ENCODE results near the gene ZSWIM1.
"Not testable (repeated sequence)": the region's sequence is repeated elsewhere in the genome, so short reads cannot be mapped to it uniquely, and the experiment has no call there.

The ZSWIM1 gene

DNA sequence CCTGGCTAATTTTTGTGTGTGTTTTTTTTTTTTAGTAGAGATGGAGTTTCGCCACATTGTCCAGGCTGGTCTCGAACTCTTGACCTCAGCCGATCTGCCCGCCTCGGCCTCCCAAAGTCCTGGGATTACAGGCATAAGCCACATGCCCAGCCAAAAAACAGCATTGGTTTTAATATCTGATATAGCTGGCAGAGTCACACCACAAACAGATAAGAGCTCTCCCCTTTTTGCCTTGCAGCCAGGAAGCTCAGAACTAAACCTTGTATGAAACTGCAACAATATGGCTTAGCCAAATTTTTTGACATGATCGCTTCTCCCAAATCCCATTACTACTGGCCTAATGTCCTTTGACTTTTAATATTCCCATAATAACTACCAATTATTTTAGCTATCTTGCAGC lies 28.7 kb upstream of the ZSWIM1 start:
- intact Hi-C loops (cut with DNase I): no loop called here
- no peak for DNase-seq

DNA sequence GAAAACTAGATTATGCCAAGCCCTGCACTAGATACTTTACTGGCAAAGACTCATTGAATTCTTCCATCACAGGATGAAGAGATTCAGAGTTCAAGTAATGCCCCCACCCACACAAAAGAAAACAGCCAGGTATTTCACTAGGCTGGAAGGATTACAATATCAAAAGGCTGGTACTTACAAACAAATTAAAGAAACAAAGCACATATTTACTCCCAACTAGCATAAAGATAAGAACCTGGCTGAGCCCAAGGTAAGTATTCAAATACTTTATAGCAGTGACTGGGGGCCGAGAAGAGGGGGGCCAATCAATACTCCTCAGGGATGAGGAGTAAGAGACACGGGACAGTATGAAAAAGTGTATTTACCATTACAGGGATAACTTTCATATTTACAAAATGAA lies 27.5 kb upstream of the ZSWIM1 start:
- DNase-seq: no peak
- intact Hi-C loops (cut with DNase I): no loop called here

DNA sequence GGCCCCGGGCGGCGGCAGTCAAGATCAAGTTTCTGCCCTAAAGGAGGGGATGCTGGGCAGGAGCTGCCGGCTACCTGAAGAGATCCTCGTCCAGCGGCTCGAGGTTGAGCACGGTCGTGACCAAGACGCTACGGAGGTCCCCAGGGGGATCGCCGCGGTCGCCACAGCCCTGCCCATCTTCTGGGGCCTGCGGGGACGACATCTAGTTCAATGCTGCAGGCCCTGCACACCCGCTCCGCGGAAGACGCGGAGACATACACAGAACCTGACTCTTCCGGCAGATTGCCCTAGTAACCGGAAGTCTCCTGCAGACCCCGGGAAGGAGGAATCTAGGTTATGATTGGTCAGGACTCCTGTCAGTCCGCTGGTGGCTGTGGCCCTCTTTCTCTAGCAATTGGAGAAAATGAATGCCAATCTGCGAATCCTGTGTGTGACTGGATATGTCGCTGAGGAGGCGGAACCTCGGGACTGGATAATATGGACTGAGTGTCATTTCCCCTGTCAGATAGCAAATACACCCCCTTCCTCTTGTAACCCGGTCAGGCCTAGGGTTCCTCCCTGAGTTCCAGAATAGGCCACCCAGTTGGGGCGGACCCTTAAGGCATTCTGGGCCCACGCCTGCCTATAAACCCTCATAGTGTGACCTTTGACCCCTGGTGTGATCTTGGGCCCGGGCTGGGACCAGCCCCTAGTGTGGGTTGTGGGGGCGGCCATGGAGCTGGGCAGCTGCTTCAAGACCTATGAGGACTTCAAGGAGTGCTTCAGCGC lies 23.7 kb upstream of the ZSWIM1 start, which contains the start of the genes ACOT8 and ZSWIM3:
Gene ACOT8 (minus strand): TSS at position 279 of the 768 bp plus-strand sequence. CDS start 77 bp downstream, at position 202.
Gene ZSWIM3 (plus strand): TSS at position 501 of the 768 bp plus-strand sequence. CDS start 212 bp downstream, at position 713.
- intact Hi-C loops (cut with DNase I): loop anchor here (1.0 kb wide), 1 partner anchor 24 kb away; the partner anchor contains the start of gene ZSWIM1
- DNase-seq: peak; percentile 84 to 99 (median 94)

DNA sequence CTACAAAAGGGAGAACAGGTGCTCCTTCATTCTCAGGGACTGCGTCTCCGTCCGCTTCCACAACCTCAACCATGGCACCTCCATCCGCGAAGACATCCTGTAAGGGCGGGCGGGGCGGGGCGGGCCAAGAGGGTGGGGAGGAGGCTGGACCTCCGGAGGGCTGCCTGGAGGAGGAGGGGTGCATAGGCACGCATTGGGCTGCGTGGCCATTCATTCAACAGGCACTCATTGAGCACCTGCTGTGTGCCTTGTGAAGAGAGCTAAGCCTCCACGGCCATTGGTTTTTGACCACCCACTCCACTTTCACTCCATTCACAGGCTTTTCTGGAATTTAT lies 23.2 kb upstream of the ZSWIM1 start:
- DNase-seq: no peak
- intact Hi-C loops (cut with DNase I): loop anchor here (1.0 kb wide), 1 partner anchor 23 kb away; the partner anchor contains the start of gene ZSWIM1

DNA sequence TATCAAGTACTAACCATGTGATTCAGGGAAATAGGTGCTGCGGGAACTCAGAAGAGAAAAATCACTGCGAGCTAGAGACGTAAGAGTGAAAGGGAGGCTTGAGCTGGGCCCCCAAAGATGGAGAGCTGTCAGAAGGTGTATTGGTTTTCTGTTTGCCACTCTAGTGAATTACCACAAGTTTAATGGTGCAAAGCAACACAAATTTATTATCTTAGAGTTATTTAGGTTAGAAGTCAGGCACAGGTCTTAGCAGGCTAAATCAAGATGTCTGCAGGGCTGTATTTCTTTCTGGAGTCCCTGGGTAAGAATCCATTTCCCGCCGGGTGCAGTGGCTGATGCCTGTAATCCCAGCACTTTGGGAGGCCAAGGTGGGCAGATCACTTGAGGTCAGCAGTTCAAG lies 21.1 kb upstream of the ZSWIM1 start:
- intact Hi-C loops (cut with DNase I): no loop called here
- no peak for DNase-seq

DNA sequence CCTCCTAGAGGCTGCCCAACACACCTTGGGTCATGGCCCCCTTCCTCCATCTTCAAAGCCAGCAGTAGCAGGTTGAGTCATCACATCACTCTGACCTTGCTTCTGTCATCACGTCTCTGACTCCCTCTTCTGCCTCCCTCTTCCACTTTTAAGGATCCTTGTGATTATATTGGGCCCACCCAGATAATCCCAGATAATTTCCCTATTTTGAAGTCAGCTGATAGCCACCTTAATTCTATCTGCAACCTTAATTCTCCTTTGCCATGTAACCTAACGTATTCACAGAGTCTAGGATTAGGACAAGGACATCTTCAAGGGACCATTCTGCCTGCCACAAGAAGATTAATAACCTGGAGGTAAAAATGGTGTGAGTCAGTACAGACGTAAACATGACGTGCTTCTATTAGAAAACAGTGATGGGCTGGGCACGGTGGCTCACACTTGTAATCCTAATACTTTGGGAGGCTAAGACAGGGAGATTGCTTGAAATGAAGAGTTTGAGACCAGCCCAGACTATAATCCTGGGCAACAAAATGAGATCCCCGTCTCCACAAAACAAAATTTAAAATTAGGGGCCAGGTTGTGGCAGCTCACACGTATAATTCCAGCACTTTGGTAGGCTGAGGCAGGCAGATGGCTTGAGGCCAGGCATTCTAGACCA lies 20.3 kb upstream of the ZSWIM1 start:
- DNase-seq: no peak
- intact Hi-C loops (cut with DNase I): no loop called here

DNA sequence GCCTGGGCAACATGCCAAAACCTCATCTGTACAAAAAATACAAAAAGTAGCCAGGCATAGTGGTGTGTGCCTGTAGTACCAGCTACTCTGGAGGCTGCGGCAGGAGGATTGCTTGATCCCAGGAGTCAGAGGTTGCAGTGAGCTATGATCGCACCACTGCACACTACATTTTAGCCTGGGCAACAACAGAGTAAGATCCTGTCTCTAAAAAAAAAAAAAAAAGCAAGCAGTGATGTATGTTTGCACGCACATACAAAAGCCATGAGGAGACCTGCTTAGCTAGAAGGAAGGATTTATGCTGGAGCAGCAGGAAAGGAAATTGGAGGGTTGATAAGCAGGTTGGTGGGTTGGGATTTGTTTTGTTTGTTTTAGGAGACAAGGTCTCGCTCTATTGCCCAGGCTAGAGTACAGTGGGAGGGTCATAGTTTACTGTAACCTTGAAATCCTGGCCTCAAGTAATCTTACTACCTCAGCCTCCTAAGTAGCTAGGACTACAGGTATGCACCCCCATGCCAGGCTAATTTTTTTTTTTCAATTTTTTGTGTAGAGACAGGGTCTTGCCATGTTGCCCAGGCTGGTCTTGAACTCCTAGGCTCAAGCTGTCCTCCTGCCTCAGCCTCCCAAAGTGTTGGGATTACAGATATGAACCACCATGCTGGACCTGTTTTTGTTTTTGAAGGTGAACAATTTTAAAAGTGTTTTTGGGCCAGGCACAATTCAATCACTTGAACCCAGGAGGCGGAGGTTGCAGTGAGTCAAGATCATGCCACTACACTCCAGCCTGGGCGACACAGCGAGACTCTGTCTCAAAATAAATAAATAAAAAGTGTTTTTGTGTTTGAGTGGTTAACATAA lies 19.6 kb upstream of the ZSWIM1 start:
- intact Hi-C loops (cut with DNase I): no loop called here
- DNase-seq: peak in 1 of 10 donors; percentile 69

DNA sequence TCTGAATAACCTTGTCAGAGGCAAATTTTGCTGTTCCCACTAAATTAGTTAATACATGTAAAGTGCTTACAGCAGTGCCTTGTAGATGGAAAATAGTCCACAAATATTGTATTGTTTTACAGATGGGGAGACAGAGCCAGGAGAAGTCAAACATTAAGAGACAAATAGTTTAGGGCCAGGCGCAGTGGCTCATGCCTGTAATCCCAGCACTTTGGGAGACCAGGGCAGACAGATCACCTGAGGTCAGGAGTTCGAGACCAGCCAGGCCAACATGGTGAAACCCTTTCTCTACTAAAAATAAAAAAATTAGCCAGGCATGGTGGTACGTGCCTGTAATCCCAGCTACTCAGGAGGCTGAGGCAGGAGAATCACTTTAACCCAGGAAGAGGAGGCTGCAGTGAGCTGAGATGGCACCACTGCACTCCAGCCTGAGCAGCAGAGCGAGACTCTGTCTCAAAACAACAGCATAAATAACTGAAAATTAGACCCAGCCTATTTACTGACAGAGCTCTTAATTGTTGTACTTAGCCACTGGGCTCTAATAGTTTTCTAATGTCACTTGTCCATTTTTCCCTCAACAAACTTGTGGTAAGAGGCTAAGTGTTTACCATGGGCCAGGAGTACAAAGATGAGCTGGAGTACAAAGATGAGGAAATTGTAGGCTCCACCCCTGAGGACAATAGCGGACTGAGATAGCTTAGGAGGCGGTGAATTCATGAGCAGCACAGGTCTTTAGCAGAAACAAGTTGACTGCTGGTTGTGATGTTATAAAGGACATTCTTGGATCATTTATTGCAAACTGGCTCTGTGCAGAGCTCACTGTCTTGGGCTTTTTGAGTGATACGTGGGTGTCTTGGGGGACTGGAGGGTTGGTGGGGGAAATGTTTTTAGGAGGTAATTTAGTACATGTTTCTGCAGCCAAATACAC lies 17.2 kb upstream of the ZSWIM1 start:
- no peak for DNase-seq
- intact Hi-C loops (cut with DNase I): no loop called here

DNA sequence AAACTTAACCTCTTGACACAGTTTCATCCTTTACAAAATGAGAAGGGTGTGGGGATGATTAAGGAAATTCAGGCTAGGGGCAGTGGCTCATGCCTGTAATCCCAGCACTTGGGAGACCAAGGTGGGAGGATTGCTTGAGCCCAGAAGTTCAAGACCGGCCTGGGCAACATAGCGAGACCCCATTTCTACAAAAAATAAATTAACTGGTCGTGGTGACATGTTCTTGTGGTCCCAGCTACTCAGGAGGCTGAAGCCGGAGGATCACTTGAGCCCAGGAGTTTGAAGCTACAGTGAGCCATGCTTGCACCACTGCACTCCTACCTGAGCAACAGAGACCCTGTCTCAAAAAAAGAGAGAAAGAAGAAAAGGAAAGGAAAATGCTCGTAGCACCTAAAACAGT lies 14.6 kb upstream of the ZSWIM1 start:
- intact Hi-C loops (cut with DNase I): no loop called here
- DNase-seq: no peak

DNA sequence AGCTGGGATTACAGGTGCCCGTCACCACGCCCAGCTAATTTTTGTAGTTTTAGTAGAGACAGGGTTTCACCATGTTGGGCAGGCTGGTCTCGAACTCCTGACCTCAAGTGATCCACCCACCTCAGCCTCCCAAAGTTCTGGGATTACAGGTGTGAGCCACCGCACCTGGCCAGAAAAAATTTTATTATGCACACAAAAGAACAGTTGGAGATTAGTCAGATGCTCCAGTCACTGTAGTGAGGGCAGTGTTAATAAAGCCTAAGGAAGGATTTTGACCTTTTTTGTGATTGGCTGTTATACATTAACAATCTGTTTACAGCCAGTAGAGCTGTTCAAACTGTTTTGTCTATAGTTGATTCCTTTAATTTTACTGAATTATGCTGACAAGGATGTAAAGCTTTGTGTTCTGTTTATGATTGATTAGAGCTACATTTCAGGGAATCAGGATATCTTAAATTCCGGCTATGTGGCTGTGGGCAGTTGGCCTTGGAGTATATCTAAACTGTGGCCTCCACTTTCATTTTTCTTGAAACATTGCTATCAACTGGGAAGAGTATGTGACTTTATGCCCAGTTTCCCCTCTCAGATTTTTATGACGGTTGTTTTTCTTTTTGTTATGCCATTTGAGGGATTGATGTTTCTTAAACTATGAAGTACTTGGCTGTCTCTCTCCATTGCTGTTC lies 13.8 kb upstream of the ZSWIM1 start:
- intact Hi-C loops (cut with DNase I): no loop called here
- DNase-seq: no peak

DNA sequence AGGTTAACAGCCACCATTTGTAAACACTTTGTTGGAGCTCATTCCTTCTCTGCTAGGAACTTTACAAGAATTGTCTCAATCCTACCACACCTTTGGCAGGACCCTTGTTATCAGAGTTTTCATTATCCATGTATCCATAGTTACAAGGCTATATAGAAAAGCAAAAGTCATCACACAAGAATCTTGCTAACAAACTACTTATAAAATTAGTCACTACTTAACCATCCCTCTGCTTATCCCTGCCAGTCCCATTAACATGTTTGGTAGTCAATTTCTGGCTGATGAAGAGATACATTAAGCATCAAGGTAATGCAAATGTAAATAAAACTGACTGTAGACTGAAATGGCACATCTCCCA lies 13.2 kb upstream of the ZSWIM1 start:
- DNase-seq: no peak
- intact Hi-C loops (cut with DNase I): no loop called here

DNA sequence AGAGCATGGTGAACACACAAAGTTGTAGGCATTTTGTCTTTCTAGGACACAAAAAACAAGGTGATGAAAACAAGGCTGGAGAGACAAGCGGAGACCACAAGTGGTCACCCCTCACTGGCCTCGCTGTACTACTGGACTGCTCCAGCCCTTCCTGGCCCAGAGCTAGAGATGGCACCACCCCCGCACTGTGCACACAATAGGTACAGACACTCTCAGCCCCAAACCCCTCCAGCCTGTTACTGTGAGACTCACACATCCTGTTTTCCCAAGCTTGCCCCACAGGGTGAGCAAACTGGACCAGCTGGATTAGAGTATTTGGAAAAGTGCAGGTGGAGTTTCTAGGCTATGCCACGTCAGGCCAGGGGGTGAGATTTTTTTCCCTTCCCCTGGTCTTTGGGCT lies 8.4 kb upstream of the ZSWIM1 start:
- intact Hi-C loops (cut with DNase I): no loop called here
- DNase-seq: no peak

DNA sequence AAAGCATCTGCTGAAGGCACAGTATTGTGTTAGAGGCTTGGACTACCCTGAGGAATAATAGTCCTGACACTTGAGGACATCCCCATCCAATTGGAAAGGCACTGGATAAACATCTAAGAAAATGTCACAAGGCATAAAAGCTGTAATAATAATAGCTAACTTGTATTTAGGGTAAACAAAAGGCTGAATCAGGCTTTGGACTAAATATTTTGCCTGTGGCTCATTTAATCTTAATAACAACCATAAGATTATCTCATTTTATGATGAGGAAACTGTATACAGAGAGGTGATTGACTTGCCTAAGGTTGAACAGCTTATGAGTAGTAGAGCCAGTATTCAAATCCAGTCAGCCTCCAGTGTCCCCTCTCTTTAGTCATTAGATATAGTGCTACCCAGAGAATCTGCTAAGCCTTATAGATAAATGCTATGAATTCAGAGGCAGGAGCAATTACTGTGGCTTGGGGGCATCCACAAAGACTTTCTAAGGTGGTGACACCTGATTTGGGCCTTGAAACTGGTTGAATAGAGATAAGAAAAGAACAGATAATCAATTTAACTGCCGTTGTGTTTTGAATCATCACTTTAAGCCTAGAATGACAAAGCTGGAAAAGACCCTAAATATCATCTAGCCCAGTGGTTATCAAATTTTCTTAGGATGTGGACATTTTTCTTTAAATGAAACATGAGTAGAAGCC lies 7.5 kb upstream of the ZSWIM1 start:
- intact Hi-C loops (cut with DNase I): no loop called here
- DNase-seq: no peak

DNA sequence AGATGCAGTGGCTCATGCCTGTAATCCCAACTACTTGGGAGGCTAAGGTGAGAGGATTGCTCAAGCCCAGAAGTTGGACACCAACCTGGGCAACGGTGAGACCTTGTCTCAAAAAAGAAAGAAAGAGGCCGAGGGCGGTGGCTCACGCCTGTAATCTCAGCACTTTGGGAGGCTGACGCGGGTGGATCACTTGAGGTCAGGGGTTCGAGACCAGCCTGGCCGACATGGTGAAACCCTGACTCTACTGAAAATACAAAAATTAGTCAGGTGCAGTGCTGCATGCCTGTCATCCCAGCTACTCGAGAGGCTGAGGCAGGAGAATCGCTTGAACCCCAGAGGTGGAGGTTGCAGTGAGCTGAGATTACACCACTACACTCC lies 6.9 kb upstream of the ZSWIM1 start:
- DNase-seq; intact Hi-C loops (cut with DNase I): not testable (repeated sequence)

DNA sequence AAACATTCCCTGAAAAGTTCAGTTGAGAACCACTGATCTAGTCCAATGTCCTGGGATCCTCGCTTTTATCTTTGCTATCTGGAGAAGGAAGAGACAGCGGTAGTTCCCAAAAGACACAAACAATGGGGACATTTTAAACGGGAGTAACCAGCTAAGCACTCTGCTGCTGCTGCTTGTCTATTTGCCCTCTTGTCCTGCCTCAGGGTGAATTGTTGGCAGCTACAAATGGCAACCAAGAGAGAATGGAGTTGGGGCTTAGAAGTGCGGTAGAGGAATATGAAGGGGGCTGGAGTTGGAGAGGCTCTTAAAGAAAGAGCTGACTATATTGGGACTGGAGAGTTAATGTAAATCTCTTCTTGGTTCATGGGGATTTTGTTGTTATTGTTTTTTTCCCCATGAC lies 6.5 kb upstream of the ZSWIM1 start:
- intact Hi-C loops (cut with DNase I): no loop called here
- DNase-seq: no peak

DNA sequence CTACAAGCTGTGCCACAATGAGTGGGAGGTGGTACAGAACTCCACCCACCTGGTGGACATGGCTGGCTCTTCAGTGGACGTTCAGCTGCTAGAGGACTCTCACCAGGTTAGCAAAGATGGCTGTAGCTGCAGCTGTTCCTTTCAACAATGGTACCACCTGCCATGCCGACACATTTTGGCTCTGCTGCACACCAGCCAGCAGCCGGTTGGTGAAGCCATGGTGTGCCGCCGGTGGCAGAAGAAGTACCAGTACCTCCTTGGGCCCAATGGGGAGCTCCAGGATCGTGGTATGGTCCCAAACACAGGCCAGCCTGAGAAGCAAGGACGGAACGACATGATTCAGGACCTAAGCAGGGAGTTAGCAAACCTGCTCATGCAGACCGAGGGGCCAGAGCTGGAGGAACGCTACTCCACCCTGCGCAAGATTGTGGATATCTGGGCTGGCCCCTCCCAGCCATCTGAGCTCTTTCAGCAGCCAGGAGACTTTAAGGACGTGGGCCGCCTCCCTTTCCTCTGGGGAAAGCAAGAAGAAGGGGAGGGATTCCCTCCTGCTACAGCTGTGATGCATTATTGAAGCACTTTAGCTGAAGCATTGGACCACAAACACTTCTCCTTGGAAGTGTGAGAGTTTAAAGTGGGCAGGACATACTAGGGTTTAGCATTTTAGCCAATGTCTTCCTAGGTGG lies 2.8 kb upstream of the ZSWIM1 start:
- peak in 3 of 10 donors; percentile 11 to 88 (median 53) for DNase-seq
- intact Hi-C loops (cut with DNase I): no loop called here

DNA sequence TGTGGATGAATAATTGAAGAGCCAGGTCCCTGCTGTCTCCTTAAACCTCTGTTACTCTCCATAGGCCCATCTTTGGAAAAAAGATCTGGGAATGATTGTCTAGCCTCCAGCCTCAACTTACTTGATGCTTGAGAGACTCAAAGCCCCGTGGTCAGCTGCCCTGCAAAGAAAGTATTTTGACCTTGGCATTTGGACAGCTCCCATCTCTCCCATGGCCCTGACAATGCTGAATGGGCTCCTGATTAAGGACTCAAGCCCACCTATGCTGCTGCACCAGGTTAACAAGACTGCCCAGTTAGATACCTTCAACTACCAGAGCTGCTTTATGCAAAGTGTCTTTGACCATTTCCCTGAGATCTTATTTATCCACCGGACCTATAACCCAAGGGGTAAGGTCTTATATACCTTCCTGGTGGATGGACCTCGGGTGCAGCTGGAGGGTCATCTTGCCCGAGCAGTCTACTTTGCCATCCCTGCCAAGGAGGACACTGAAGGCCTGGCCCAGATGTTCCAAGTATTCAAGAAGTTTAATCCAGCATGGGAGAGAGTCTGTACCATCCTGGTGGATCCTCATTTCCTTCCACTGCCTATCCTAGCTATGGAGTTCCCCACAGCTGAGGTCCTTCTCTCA lies 1.6 kb downstream of the ZSWIM1 start:
- DNase-seq: peak in 1 of 10 donors; percentile 65
- intact Hi-C loops (cut with DNase I): no loop called here

DNA sequence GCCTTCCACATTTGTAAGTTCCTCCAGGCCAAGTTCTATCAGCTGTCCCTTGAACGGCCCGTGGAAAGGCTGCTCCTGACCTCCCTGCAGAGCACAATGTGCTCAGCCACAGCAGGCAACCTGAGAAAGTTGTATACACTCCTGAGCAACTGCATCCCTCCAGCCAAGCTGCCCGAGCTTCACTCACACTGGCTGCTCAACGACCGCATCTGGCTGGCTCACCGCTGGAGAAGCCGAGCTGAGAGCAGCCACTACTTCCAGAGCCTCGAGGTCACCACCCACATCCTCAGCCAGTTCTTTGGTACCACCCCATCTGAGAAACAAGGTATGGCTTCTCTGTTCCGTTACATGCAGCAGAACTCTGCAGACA lies 2.1 kb downstream of the ZSWIM1 start:
- intact Hi-C loops (cut with DNase I): no loop called here
- peak in 1 of 10 donors; percentile 50 for DNase-seq
